Inflammatory macrophage treated with lipopolysaccharide for 4 hours (primary cell): ENCODE measurements around the gene CDHR3.

Experiments
- DNase-seq: peaks from one replicate; pipeline ENCODE4 v3.0.0-alpha.2; 2020

CDHR3 gene

DNA sequence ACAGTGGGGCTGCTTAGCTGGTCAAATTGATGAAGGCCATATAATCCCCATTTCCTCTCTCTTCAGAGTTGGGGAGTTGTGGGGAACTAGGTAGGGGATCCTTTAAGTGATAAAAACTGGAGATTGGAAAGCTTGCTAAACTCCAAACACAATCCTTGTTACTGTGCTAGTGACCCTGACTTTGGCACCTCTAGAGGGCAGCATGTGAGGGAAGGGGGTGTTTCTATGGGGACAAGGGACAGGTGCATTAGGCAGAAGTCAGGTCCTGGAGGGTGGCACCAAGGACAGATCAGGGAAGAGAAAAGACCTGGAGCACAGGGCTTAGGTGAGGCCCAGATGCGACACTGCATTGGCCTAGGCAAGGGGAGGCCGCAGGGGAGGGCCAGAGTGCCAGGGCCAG lies 66.9 kb downstream of the CDHR3 start:
- no peak for DNase-seq

DNA sequence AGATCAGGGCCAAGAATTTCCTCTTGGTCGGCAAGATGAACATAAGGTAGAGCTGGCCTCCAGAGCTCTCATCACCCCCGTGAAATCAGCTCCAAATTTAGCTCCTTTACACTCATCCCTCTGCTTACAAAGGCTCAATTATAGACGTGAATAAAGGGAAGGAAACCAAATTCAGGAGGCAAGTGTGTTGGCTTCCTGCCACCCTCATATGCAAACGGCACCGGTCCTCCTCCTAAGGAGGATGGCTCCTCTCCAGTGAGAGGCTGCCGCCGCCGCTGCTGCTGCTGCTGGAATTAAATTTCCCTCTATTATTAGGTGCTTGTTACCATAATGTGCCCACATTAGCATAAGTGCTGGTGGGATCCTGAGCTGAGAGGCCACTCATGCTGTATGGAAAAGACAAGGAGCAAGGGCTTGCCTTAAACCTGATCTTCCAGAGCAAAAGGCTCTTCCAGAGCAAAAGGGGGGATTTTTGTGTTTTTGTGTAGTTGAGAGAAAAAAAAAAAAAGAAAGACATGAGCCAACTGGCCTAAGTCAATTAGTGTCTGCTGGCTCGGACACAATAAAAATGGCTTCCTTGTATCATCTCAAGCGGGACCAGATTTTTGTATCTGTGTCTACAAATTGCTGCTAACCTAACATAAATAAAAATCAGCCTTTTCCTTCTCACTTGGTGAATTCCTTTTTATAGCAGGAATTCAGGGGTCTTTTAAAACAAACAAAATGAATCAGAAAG lies 68.4 kb downstream of the CDHR3 start:
- DNase-seq: no peak

DNA sequence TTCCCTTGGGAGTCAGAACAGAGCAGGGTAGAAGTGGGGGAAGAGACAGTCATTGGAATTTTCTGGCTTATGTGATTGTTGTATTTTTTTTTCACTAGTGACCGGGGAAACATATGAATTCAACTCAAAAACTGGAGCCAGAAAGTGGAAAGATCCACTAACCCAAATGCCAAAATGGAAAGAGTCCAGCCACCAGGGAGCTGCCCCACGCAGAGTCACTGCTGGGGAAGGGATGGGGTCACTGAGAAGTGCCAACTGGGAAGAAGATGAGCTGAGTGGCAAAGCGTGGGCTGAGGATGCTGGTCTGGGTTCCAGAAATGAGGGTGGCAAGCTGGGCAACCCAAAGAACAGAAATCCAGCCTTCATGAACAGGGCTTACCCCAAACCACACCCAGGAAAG lies 69.2 kb downstream of the CDHR3 start:
- DNase-seq: no peak

DNA sequence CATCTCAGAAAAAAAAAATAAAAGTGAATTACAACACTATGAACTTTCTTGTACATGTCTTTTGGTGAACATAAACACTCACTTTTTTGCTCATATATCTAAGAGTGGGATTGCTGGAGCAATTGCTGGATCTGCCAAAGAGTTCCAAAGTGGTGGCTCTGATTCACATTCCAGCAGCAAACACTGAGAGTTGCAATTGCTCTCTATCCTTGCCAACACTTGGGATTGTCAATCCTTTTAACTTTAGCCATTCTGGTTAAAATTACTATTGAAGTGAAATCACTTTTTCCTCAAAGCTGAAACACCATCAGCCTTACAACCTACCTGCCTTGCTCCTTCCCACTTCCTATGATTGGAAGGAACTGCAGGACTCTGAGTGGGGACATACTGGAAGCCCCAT lies 70.7 kb downstream of the CDHR3 start:
- no peak for DNase-seq

DNA sequence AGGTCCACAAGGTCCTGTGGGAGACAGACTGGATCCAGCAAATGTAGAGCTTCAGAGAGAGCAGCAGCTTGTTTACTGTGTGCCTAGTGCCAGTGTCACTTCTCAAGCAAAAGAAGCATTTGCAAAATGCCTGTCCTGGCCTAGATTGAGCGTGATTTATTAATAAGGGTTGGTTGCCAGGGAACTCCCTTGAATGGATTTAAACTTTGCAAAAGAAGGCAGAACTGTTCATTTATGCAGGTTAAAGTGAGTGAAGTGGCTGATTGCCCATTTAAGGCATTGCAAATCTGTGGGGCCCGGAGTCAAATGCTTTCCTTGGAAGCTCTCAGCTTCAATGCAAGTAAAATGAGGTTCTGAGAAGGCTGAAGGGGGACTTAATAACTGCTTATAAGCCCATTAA lies 71.3 kb downstream of the CDHR3 start:
- no peak for DNase-seq

DNA sequence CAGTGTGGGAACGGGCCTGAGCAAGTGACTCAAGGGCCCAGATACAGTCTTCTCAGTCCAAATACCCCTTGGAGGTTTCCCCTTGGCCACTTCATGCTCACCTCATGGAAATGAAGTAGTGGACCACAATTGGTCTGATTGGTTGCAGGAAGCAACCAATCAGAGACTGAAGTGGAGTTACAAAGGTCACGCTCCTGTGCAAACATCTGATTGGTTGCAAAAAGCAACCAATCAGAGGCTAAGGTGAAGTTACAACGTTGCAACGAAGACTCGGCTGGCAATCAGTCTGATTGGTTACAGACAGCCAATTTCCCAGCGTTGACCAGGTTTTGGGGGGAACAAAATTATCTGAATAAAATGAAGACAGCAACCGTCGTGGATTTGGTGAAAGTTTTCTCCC lies 72.5 kb downstream of the CDHR3 start:
- DNase-seq: no peak

DNA sequence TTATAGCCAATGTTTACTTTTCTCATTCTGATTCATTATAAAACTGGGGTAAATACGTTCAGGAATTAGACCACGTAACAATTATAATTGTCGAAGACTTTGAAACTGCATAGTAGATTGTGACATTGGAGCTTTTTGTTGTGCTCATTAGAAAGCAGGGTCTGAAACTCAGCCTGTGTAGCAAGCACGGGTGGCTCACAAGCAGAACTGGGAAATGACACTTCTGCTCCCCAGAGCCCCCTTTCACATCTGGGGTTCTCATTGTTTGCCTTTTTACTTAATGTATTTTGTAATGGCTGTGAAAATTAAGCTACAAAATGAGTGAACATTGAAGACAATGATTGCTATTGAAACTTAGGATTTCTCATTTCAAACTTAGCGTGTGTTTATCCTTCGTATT lies 72.9 kb downstream of the CDHR3 start:
- no peak for DNase-seq

DNA sequence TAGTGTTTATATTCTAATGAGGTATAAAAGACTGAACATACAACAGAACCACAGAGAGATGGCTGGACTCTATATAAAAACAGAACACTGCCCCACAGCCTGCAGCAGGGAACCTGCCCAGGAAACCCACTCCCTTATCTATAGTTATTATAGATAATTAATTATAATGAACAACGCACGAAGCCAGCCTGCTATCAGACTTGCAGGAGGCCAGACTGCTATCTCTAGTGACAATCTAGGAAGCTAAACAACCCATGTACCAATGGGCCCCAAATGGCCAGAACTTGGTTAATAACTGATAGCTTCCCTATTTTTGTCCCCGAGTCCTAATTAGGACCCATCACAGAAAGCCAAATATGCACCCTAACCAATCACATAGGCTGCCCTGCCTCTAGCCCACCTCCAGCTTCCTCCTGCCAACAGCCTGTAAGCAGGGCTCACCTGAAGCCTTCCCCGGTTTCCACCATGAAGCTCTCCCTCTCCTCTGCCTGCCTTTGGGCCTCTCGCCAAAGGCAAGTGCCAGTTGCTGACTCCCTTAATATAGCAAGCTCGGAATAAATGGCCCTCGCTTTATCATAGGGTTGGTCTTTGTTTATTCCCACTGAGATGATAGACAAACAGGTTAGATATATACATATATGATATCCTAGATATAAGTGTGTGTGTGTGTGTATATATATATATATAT lies 74.6 kb downstream of the CDHR3 start:
- no peak for DNase-seq

DNA sequence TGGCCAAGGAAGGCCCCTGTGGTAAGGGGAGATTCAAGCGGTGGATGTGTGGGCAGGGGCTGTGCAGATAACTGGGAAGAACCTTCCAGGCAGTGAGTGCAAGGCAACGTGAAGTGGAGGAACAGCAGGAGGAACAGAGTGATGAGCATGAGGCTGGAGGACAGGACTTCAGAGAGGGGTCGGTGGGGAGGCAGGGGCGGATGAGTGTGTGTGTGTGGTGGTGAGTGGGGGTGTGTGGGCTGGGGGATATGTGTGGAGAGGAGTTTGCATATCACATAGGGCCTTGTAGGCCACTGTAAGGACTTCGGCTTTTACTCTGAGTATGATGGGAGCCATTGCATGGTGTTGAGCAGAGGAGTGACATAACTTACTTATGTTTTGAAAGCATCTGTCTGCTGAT lies 75.2 kb downstream of the CDHR3 start:
- DNase-seq: no peak

DNA sequence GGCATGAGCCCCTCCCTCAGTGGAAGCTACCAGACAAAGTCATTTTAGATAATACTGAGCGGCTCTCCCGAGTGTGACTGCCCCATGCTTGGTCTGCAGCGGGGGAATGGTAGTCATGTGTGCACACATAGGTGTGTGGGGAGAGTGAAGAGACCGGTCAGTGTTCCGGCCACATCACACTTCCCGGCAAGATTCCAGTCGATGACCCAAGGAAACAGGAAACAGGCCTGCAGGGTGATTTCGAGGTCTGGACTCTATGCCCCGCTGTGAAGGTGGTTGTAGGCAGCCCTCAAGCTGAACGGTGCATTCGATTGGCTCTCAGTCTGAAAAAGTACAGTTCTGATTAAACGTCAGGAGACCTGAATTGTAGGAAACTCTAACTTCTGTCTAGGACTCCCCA lies 75.9 kb downstream of the CDHR3 start:
- DNase-seq: no peak

DNA sequence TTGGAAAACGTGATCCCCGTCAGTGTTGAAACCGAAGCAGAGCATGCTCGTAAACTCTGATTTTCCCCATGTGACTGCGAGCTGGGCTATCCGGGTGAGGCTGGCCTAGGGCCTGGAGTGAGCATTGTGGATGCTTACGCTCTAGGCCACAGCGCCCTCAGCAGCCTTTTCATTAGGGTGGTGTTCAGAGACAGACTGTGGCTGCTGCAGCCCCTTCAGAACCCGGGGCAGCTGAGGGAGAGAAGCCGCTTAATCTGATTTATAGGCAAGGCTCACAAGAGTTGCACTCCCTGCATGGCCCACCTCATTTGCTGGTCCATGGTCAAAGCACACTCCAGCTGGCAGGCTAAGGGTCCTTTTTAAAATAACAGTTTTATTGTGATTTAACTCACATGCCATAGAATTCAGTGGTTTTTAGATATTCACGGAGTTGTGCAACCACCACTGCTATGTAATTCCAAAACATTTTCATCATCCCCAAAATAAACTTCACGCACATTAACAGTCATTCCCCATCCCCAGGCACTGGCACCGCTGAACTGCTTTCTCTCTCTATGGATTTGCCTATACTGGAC lies 76.5 kb downstream of the CDHR3 start:
- no peak for DNase-seq

DNA sequence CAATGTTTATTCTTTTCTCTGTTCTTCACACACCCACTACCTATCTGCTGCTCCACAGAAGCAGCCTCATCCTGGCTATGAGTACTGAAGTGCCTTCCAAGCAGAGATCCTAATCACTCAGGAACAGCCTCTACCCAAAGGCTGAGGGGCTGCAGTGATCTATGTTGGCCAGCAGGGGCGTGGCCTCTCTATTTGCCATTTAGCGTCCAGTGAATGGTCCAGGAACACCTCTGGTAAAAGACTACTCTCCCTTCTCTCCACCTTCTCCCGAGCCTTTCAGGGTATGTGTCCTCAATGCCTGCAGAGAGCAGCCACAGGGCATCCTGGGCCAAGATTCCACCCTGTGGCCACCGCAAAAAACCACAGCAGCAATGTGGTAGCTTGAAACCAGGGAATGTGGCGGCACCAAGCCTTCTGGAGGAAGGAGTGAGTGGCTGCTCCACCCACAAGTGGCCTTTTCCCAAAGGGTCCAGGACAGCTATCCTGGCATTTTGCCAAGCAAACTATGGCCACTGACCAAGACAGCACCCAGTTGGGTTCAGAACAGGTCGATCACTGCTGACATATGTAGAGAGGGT lies 78.2 kb downstream of the CDHR3 start:
- peak; percentile 48 for DNase-seq

DNA sequence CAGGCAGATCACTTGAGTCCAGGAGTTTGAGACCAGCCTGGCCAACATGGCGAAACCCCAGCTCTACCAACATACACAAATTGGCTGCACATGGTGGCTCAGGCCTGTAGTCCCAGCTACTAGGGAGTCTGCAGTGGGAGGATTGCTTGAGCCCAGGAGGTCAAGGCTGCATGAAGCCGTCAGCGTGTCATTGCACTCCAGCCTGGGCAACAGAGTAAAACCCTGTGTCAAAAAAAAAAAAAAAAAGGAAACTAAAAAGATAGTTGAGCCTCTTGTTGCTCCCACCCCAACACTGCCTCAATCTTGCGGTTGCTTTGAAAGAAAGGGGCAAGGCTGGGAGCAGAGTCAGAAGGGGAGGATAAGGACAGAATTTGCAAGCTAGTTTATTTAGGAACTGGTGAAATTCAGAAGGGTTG lies 79.1 kb downstream of the CDHR3 start:
- DNase-seq: no peak

DNA sequence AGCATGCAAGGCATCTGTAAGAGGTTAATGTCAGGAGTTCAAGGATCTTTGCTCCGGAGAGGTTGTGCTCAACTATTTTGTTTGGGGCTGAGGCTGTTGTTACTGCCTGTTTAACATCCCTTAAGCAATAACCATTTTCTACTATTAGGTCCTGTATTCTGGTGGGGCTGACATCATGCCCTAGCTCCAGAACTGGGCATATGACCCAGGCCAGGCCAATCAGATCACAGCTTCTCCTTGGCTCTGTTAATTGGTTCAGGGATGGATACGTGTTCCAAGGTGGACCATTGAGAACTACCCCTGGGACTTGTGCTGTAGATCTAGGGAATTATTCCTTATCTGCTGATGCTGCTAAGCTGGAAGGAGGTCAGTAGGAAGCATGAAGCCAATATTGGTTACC lies 82.1 kb downstream of the CDHR3 start:
- DNase-seq: no peak

DNA sequence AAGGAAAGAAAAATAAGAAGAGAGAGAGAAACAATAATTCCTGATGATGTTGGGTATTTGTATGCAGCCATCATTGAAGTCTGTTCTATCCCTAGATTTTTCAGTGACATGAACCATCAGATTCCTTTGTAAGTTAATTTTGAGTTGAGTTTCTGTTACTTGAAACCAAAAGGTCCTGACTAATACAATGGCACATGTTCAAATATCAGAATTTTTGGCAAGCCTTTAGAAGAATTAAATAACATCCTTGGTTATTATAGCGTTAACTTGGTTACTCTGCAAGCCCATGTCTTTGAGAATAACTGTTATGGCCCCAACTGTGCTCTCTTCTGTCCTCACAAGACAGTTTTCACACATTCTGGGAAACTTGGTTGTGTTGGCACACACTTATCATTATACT lies 82.5 kb downstream of the CDHR3 start:
- DNase-seq: no peak

DNA sequence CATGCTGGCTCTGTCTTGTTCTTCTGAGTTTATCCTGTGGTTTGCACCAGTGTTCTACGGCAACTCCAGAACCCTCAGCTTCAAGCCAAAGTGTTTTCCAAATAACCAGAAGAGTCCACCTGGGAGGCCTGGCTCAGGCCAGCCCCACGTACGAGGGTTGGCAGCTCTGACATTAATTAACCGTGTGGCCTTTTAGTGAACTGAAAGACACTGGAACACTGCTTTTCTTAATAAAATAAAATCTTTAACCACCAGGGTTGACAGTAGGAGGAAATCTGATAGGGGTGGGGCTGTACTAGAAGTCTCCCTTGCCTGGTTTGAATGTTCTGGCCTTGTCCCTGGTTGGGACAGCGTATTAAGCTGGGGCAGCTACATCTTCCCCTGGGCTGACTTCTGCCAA lies 84.1 kb downstream of the CDHR3 start:
- DNase-seq: no peak

DNA sequence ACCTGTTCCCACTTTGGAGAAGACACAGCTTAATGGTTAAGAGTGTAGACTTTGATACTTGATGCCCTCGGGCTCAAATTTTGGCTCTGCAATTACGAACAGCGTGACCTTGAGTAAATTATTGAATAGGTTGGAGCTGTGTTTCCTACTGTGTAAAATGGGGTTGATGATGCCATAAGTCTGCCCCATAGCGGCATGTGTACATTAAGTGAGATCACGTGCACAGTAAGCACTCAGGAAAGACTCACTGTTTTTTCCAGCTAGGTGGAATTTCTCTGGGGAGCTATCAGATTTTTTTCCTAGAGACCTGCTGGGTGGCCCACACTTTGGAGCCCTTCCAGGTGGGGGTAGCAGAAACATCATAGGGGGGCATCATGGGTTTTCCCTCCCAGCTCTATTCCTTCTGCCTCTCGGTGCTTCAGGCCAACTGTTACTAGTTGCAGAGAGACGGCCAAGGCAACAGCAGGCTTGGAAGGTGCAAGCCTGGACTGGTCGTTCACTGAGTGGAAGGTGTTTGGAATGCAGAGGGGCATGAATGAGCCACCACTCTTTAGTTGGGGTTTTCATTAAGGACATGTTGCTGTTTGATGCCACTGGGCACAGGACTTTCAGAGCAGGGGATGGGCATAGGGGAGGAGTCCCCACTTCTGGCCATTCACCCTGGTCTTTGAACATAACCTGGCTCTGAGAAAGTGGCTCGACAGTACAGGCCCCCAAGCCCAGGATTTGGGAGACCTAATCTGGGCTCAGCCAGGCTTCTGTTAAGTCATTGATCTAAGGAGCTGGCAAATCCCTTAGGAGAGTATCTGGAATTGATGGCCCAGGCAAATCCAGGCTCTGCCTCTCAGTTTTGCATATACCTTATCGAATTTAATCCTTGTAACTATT lies 85.0 kb downstream of the CDHR3 start:
- no peak for DNase-seq

DNA sequence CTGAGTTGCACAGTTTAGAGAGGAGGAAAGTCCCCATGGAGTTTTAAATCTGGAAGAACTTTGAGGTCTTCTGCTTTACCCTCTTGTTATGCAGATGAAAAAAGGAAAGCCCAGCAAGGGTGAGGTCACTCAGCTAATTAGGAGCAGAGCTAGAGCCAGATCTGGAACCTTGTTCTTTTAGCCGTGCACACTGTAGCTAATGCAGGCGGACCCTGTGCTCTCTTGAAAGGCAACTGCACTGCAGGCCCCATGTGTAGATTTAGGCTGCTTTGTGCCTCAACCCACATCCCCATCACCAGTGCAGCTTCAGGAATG lies 85.6 kb downstream of the CDHR3 start:
- no peak for DNase-seq

DNA sequence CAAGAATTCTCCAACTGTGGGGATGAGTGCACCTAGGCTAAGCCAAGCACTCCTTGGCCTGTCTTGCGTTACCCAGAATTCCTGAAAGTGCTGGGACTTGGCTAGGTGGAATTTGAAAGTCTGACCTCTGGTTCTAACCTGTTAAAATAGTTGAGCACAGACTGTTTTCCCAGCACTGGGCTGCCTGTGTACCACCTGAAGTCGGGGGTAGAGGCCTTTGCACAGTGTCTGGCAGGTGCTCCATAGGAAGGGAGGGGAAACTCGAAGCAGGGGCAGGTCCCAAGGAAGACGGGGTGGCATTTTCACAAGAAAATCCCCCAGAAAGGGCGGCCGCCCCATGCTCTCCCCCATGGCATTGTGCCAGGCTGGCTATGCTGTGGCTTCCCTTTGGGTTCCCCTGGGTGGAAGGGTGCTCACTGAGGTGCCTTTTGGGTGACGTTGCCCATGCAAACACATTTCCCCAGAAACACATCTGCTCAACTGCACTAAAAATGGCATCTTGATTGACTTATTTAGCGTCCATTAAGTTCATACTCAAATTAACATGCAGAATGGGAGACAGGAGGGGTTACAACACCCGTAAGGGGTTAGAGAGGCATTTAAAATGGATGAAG lies 86.2 kb downstream of the CDHR3 start:
- DNase-seq: no peak

DNA sequence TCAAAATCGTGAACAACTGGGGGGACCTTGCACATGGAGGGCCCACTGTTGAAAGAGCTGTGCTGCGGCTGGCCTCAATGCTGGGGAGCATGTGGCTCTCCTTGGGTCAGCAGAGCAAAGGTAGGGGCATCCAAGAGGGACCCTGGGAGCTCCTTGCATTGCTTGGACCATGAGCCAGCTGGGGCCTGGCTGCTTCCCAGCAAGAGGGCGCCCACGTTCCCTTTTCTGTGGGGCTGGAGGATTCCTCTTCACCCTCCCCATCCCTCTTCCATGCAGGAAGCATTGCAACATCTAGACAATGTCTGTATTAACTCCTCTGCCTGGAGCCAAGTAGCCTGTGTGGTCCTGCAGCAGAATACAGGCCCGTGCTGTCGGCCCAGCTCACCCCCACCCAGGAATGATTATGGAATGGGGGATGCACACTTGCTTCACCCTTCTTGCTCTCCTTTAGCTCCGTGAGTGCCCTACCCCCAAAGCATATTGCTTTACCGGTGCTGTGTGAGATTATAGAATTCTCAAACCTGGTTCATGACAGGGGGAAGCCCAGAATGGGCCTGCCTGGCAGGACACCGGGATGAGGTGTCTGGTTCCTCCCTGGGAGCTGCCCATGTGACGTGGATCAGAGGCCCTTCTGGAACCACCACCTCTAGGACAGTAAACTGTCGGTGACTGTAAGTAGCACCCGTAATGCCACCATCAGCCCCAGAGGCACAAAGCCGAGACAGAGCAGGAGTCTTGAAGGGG lies 87.1 kb downstream of the CDHR3 start:
- no peak for DNase-seq

DNA sequence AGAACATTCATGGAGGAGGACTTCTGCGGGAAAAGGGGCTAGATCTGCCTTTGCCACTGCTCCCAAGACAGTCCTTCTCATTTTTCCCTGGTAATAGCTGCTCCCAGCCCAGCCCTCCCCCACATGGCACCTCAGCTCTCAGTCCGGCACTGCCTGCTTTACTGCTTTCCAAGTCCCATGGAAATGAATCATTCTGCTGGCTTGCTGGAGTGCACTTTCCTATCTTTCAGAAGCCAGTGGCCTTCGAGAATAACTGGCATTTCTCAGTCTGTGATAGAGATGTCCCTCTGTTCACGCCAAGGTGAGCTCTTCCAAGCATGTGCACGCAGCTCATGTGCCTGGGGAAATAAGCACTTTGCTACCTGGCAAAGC lies 87.7 kb downstream of the CDHR3 start:
- no peak for DNase-seq

DNA sequence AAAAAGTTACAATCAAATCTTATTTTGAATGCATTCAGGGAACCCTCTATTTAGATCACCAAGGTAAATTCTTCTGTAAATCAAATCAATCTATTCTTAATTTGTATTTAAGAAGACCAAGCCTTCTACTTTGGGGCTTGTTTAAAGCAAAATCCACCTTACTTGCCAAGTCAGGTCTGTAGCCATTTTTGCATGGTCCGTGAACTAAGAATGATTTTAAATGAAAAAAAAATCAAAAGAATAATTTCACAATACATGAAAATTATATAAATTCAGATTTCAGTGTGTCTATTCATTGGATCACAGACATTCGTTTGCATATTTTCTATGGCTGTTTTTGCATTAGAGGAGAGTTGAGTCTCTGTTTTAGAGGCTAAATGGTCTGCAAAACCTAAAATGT lies 89.6 kb downstream of the CDHR3 start:
- no peak for DNase-seq
